ENCODE results near the gene KIF24.

DNA sequence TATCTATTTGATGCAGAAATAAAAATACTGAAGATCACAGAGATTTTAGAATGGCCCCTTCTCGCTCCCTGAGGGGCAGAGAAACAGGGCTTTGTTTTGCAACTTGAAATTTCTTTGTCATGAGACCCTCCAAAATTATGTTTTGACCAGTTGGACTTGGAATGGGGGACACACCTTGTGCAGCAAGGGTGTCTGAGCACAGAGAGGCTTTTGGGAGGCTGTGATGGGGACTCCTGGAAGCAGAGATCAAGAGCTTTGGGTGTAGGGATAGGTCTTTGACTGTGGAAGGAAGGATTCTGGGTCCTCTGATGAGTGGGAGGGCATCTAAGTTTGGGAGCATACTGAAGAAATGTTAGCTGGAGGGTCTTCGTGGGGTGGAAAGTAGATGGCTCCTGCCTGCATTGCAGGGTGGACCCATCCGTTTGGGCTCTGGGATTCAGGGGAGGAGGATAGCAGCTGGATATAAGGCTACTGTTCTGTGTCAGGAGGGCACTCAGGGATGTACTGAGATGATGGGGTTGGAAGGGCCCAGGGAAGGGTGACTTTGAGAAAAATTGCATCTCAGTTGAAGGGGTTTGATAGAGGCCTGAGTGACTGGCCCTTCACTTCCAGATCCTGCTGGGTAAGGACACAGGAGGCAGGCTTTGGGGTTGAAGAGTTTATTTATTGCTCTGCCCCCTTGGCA lies 49.5 kb upstream of the KIF24 start:
- TF ChIP-seq, protein P1, sequence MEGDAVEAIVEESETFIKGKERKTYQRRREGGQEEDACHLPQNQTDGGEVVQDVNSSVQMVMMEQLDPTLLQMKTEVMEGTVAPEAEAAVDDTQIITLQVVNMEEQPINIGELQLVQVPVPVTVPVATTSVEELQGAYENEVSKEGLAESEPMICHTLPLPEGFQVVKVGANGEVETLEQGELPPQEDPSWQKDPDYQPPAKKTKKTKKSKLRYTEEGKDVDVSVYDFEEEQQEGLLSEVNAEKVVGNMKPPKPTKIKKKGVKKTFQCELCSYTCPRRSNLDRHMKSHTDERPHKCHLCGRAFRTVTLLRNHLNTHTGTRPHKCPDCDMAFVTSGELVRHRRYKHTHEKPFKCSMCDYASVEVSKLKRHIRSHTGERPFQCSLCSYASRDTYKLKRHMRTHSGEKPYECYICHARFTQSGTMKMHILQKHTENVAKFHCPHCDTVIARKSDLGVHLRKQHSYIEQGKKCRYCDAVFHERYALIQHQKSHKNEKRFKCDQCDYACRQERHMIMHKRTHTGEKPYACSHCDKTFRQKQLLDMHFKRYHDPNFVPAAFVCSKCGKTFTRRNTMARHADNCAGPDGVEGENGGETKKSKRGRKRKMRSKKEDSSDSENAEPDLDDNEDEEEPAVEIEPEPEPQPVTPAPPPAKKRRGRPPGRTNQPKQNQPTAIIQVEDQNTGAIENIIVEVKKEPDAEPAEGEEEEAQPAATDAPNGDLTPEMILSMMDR (IDR thresholded peaks at IDR 0.05; ENCODE audit: low read depth, low read length), result no peak
- TF ChIP-seq EZH2phosphoT487 (IDR thresholded peaks at IDR 0.05; ENCODE audit: low read depth), result no peak

All from OCI-LY3 (cell line).